ENCODE measurements around the gene SLC39A11. TPM values are rescaled to one million over a fixed set of nuclear protein-coding genes. Genes with fewer than 3 reads are reported as not detected.

The SLC39A11 gene
- total and polyA plus RNA-seq, 3 donors from 2014 or later = 11.4 to 18.6 (median 18.0) TPM

DNA sequence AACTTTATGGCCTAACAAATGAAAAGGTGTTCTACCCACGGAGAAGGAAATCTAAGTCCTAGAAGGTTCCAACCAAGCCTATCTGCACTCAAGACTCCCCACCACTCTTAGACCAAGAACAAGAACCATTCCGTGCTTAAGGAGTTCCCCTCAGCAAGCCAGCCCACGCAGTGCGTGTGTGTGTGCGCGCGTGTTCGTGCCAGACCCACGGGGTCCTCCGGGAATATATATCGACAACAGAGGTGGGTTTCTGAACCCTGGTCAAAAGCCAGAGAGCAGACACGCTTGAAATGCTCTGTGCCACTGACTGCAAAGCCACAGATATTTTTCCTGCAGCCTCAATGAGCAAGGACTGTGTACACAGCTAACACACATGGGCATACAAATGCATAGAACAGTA is 70.7 kb downstream of the SLC39A11 start:
- DNase-seq = no peak
- no peak overlapping the region for H3K4me3 ChIP-seq
- H3K27me3 ChIP-seq = no peaks in the 10 kb centered on the region
- no peaks in the 10 kb centered on the region for H3K9me3 ChIP-seq
- H3K27ac ChIP-seq = no peak overlapping the region
- intact Hi-C loops (cut with DNase I; ENCODE audit: low total_unique reads) = no loop called here
- H3K36me3 ChIP-seq (ENCODE audit: low read depth, missing control alignments) = no peaks in the 10 kb centered on the region
- WGBS, 2 donors = 90 to 95% methylated on average over 12 of the region's 12 CpGs
- no peak for TF ChIP-seq POLR2A (IDR thresholded peaks at IDR 0.05)
- TF ChIP-seq, protein P1, sequence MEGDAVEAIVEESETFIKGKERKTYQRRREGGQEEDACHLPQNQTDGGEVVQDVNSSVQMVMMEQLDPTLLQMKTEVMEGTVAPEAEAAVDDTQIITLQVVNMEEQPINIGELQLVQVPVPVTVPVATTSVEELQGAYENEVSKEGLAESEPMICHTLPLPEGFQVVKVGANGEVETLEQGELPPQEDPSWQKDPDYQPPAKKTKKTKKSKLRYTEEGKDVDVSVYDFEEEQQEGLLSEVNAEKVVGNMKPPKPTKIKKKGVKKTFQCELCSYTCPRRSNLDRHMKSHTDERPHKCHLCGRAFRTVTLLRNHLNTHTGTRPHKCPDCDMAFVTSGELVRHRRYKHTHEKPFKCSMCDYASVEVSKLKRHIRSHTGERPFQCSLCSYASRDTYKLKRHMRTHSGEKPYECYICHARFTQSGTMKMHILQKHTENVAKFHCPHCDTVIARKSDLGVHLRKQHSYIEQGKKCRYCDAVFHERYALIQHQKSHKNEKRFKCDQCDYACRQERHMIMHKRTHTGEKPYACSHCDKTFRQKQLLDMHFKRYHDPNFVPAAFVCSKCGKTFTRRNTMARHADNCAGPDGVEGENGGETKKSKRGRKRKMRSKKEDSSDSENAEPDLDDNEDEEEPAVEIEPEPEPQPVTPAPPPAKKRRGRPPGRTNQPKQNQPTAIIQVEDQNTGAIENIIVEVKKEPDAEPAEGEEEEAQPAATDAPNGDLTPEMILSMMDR (IDR thresholded peaks at IDR 0.05) = no peak
- H3K4me1 ChIP-seq = no peaks in the 10 kb centered on the region

DNA sequence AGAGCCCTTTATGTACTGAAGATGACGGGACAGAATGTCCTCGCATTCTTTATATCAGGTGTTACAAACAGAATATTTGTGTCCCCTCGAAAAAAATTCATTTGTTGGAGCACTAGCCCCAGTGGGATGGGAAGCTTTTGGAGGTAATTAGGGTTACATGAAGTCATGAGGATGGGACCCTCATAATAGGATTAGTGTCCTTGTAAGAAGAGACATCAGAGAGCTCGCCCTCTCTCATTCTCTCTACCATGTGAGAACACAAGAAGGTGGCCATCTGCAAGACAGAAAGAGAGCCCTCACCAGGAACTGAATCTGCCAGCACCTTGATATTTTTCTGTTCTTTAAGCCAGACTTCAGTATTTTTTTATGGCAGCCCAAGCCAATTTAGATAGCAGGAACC is 72.4 kb downstream of the SLC39A11 start:
- intact Hi-C loops (cut with DNase I; ENCODE audit: low total_unique reads) = no loop called here
- TF ChIP-seq POLR2A (IDR thresholded peaks at IDR 0.05) = no peak
- TF ChIP-seq, protein P1 (IDR thresholded peaks at IDR 0.05) = no peak
- H3K27me3 ChIP-seq = no peaks in the 10 kb centered on the region
- no peaks in the 10 kb centered on the region for H3K36me3 ChIP-seq (ENCODE audit: low read depth, missing control alignments)
- no peaks in the 10 kb centered on the region for H3K9me3 ChIP-seq
- DNase-seq = no peak
- H3K4me3 ChIP-seq = no peak overlapping the region
- WGBS, 2 donors = 92 to 94% methylated on average over 4 of the region's 4 CpGs
- H3K27ac ChIP-seq = no peak overlapping the region
- no peaks in the 10 kb centered on the region for H3K4me1 ChIP-seq

DNA sequence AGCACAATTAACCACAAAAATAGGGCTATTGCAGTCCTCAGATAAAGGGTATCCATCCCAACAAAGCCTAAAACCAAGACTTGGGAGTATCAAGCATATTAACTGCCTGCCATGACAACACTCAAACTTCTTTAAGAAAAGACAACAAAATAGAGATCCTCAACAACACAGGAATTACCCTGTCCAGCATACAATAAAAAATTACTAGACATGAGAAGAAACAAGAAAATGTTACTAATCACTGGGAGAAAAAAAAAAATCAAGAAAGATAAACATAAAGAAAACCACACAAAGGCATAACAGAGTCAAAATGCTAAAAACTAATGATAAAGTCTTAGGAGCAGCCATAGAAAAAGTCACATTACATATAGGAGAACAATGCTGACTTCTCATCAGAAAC is 73.9 kb downstream of the SLC39A11 start:
- TF ChIP-seq, protein P1 (IDR thresholded peaks at IDR 0.05) = no peak
- no peak for TF ChIP-seq POLR2A (IDR thresholded peaks at IDR 0.05)
- no peak for DNase-seq
- H3K27ac ChIP-seq = no peak overlapping the region
- H3K4me3 ChIP-seq = no peak overlapping the region
- intact Hi-C loops (cut with DNase I; ENCODE audit: low total_unique reads) = no loop called here
- no peaks in the 10 kb centered on the region for H3K4me1 ChIP-seq
- no peaks in the 10 kb centered on the region for H3K36me3 ChIP-seq (ENCODE audit: low read depth, missing control alignments)
- H3K9me3 ChIP-seq = no peaks in the 10 kb centered on the region
- no peaks in the 10 kb centered on the region for H3K27me3 ChIP-seq

DNA sequence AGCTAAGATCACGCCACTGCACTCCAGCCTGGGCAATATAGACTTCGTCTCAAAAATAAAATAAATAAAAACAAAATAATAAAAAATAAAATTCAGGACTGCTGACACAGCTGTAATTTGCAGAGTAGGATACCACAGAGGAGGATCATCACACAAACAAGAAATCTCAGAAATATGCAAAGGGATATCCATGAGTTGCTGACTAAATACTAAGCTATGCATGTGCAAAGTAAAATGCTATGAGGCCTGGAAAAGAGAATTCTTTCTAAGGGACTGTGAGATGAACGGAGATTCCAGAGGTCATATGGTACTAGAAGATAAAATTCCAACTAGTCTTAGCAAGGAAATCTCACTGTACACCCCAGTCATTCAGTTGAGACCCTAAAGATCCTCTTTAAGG is 74.8 kb downstream of the SLC39A11 start:
- H3K4me1 ChIP-seq = no peaks in the 10 kb centered on the region
- H3K36me3 ChIP-seq (ENCODE audit: low read depth, missing control alignments) = no peaks in the 10 kb centered on the region
- WGBS, 2 donors = 91% methylated on average over 3 of the region's 3 CpGs
- no peak for TF ChIP-seq POLR2A (IDR thresholded peaks at IDR 0.05)
- TF ChIP-seq, protein P1 (IDR thresholded peaks at IDR 0.05) = no peak
- H3K27ac ChIP-seq = no peak overlapping the region
- H3K9me3 ChIP-seq = no peaks in the 10 kb centered on the region
- intact Hi-C loops (cut with DNase I; ENCODE audit: low total_unique reads) = no loop called here
- no peak for DNase-seq
- H3K4me3 ChIP-seq = no peak overlapping the region
- H3K27me3 ChIP-seq = no peaks in the 10 kb centered on the region

DNA sequence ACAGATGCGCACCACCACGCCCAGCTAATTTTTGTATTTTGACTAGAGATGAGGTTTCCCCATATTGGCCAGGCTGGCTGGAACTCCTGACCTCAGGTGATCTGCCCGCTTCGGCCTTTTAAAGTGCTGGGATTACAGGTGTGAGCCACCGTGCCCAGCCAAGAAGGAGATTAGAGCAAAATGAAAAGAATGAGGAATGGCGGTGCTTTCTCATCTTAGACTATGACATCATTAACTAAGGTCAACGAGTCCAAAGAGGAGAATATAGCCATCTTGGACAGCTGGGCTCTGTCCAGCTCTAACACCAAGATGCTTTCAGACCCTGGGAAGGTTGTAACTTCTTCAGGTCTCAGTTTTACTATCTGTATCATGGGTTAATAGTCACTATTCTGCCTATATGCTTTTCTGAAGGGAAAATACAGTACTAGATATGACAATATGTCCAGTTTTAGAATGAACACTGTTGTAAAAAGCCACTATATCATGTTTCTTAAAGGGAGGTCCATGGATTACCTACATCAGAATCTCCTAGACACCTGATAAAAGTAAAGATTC is 76.7 kb downstream of the SLC39A11 start:
- TF ChIP-seq, protein P1 (IDR thresholded peaks at IDR 0.05) = no peak
- no peak for TF ChIP-seq POLR2A (IDR thresholded peaks at IDR 0.05)
- H3K4me3 ChIP-seq = no peak overlapping the region
- intact Hi-C loops (cut with DNase I; ENCODE audit: low total_unique reads) = no loop called here
- no peaks in the 10 kb centered on the region for H3K4me1 ChIP-seq
- DNase-seq = no peak
- no peaks in the 10 kb centered on the region for H3K36me3 ChIP-seq (ENCODE audit: low read depth, missing control alignments)
- no peaks in the 10 kb centered on the region for H3K27me3 ChIP-seq
- H3K27ac ChIP-seq = no peak overlapping the region
- H3K9me3 ChIP-seq = no peaks in the 10 kb centered on the region
- WGBS, 2 donors = 88 to 95% methylated on average over 7 of the region's 7 CpGs

All from testis (tissue), 3 donors.